ENCODE measurements around the gene MPP2.

The MPP2 gene

GRCh38 chr17:43907425-43907981 is at the start of gene MPP2:
MPP2 (minus strand) TSS chr17:43907536; CDS start chr17:43904460, 3,076 bp downstream.
- H3K4me3 ChIP-seq (ENCODE audit: low read length, poor library complexity, severe bottlenecking): peak within 1 kb of the TSS; percentile 74
- H3K27me3 ChIP-seq (ENCODE audit: insufficient read depth, low read length, poor library complexity, severe bottlenecking): peaks cover 4% of the 10 kb centered on the region
- H3K4me2 ChIP-seq (ENCODE audit: low read depth, low read length, poor library complexity, severe bottlenecking): peak within 1 kb of the TSS; percentile 96
- no peaks in the 10 kb centered on the region for H3K9me3 ChIP-seq (ENCODE audit: insufficient read depth, low read depth, low read length)
- no peaks in the 10 kb centered on the region for H3F3A ChIP-seq (ENCODE audit: low read depth)
- peak within 1 kb of the TSS; percentile 96 for H2AFZ ChIP-seq (ENCODE audit: low read length)
- no peaks in the 10 kb centered on the region for H4K20me1 ChIP-seq (ENCODE audit: insufficient read depth, low read length, poor library complexity, severe bottlenecking)
- no peaks in the 10 kb centered on the region for H3K9me2 ChIP-seq (replicated peaks; ENCODE audit: low read depth, low read length)
- H3K79me2 ChIP-seq (ENCODE audit: insufficient read depth, low read length): no peaks in the 10 kb centered on the region
- no peak for TF ChIP-seq EZH2phosphoT487 (IDR thresholded peaks at IDR 0.05; ENCODE audit: borderline replicate concordance)
- TF ChIP-seq CTCF (conservative IDR thresholded peaks at IDR 0.05; ENCODE audit: low read length): no peak
- peaks cover 9% of the 10 kb centered on the region for H3K4me1 ChIP-seq (ENCODE audit: insufficient read depth, low read length, poor library complexity, severe bottlenecking)
- H3K9ac ChIP-seq (ENCODE audit: low read depth, low read length, poor library complexity, severe bottlenecking): peak within 1 kb of the TSS; percentile 34
- H3K36me3 ChIP-seq (ENCODE audit: insufficient read depth, low read length): no peaks in the 10 kb centered on the region

- Histone ChIP-seq H3K4me2 (ENCODE audit: low read depth, low read length, poor library complexity, severe bottlenecking) (no peak overlapping the region), H4K20me1 (ENCODE audit: insufficient read depth, low read length, poor library complexity, severe bottlenecking) (no peaks in the 10 kb centered on the region), H3K9ac (ENCODE audit: low read depth, low read length, poor library complexity, severe bottlenecking) (no peak overlapping the region), H3F3A (ENCODE audit: low read depth) (no peaks in the 10 kb centered on the region), H3K27me3 (ENCODE audit: insufficient read depth, low read length, poor library complexity, severe bottlenecking) (no peaks in the 10 kb centered on the region), H3K4me1 (ENCODE audit: insufficient read depth, low read length, poor library complexity, severe bottlenecking) (no peaks in the 10 kb centered on the region), H3K79me2 (ENCODE audit: insufficient read depth, low read length) (no peaks in the 10 kb centered on the region), H3K9me2 (replicated peaks; ENCODE audit: low read depth, low read length) (no peaks in the 10 kb centered on the region), H3K4me3 (ENCODE audit: low read length, poor library complexity, severe bottlenecking) (no peak overlapping the region), H3K36me3 (ENCODE audit: insufficient read depth, low read length) (no peaks in the 10 kb centered on the region), H2AFZ (ENCODE audit: low read length) (no peak overlapping the region), H3K9me3 (ENCODE audit: insufficient read depth, low read depth, low read length) (no peaks in the 10 kb centered on the region)
- no peak for TF ChIP-seq EZH2phosphoT487 (IDR thresholded peaks at IDR 0.05; ENCODE audit: borderline replicate concordance)
- no peak for TF ChIP-seq CTCF (conservative IDR thresholded peaks at IDR 0.05; ENCODE audit: low read length)
These were observed 48.9 kb upstream of the MPP2 start for GRCh38 chr17:43956222-43956621.

GRCh38 chr17:43953746-43954145 is 46.4 kb upstream of the MPP2 start, which contains the start of gene PYY:
PYY (minus strand) TSS chr17:43953940; CDS start chr17:43953483, 457 bp downstream.
- H3K4me3 ChIP-seq (ENCODE audit: low read length, poor library complexity, severe bottlenecking): no peak within 1 kb of the TSS
- H3K79me2 ChIP-seq (ENCODE audit: insufficient read depth, low read length): no peaks in the 10 kb centered on the region
- TF ChIP-seq CTCF (conservative IDR thresholded peaks at IDR 0.05; ENCODE audit: low read length): no peak
- no peak for TF ChIP-seq EZH2phosphoT487 (IDR thresholded peaks at IDR 0.05; ENCODE audit: borderline replicate concordance)
- H3K27me3 ChIP-seq (ENCODE audit: insufficient read depth, low read length, poor library complexity, severe bottlenecking): no peaks in the 10 kb centered on the region
- H3K4me2 ChIP-seq (ENCODE audit: low read depth, low read length, poor library complexity, severe bottlenecking): no peak within 1 kb of the TSS
- no peaks in the 10 kb centered on the region for H3K36me3 ChIP-seq (ENCODE audit: insufficient read depth, low read length)
- no peaks in the 10 kb centered on the region for H4K20me1 ChIP-seq (ENCODE audit: insufficient read depth, low read length, poor library complexity, severe bottlenecking)
- H3K9me3 ChIP-seq (ENCODE audit: insufficient read depth, low read depth, low read length): no peaks in the 10 kb centered on the region
- H3K9ac ChIP-seq (ENCODE audit: low read depth, low read length, poor library complexity, severe bottlenecking): no peak within 1 kb of the TSS
- no peaks in the 10 kb centered on the region for H3K4me1 ChIP-seq (ENCODE audit: insufficient read depth, low read length, poor library complexity, severe bottlenecking)
- no peak within 1 kb of the TSS for H2AFZ ChIP-seq (ENCODE audit: low read length)
- H3K9me2 ChIP-seq (replicated peaks; ENCODE audit: low read depth, low read length): no peaks in the 10 kb centered on the region
- no peaks in the 10 kb centered on the region for H3F3A ChIP-seq (ENCODE audit: low read depth)

Measured in Loucy (cell line).